SK-N-SH (cell line): Measurements from ENCODE around the gene SGO2. TPM values are rescaled to one million over a fixed set of nuclear protein-coding genes. Genes with fewer than 3 reads are reported as not detected.
"Not testable (repeated sequence)": the region's sequence is repeated elsewhere in the genome, so short reads cannot be mapped to it uniquely, and the experiment has no call there.

Experiments used
- CTCF ChIA-PET: fragments of 300-600, 350-600 bp; formaldehyde crosslinking; extraction: SDS; loops from one replicate; lab custom pipeline; 2021; lab: Yijun Ruan, JAX
- POLR2A ChIA-PET: fragments of 350-600 bp; sonication (Branson Sonifier 250); formaldehyde crosslinking; extraction: SDS; loops from one replicate; lab custom pipeline; 2020; ENCODE audit warnings: antibody characterized with exemption, inconsistent platforms; lab: Yijun Ruan, JAX
- DNase-seq: peaks from one replicate; pipeline ENCODE4 v3.0.0; 2012
- H2AFZ ChIP-seq: fragments of 200-600 bp; sonication (generic); 2 replicates; pipeline ENCODE4 v1.8.1; 2016; ENCODE audit warnings: antibody characterized with exemption, mild to moderate bottlenecking, low read depth
- H3F3A ChIP-seq: fragments of 200-600 bp; sonication (generic); replicated peaks from 2 replicates; pipeline ENCODE3; 2016; ENCODE audit warnings: antibody characterized with exemption, mild to moderate bottlenecking; ENCODE audit not compliant: insufficient read depth
- H3K27ac ChIP-seq, 2 experiments: fragments of 200-500 bp in 1 of 2; fragments of 200-600 bp in 1 of 2; sonication (Bioruptor generic) in 1 of 2; sonication (generic), shearing (Covaris generic) in 1 of 2; 2 replicates each; pipeline versions ENCODE4 v1.5.1 to v1.6.1; 2014 to 2016; ENCODE audit warnings: low read depth in 2 of 2, inconsistent platforms in 1 of 2, low read length in 1 of 2, mild to moderate bottlenecking in 1 of 2, mixed read lengths in 1 of 2
- H3K27me3 ChIP-seq: fragments of 200-600 bp; sonication (generic), shearing (Covaris generic); 2 replicates; pipeline ENCODE4 v1.6.1; 2016; ENCODE audit warnings: mixed run types; ENCODE audit not compliant: insufficient read depth
- H3K36me3 ChIP-seq, 2 experiments: fragments of 200-500 bp in 1 of 2; fragments of 200-600 bp in 1 of 2; sonication (Bioruptor generic) in 1 of 2; sonication (generic) in 1 of 2; replicated peaks in 1 of 2; 2 replicates each; pipeline versions ENCODE3 to v1.5.1; 2014 to 2016; ENCODE audit warnings: low read length in 1 of 2, mild to moderate bottlenecking in 1 of 2; ENCODE audit not compliant: insufficient read depth in 2 of 2, control insufficient read depth in 1 of 2
- H3K4me1 ChIP-seq, 2 experiments: fragments of 200-500 bp in 1 of 2; fragments of 200-600 bp in 1 of 2; sonication (Bioruptor generic) in 1 of 2; sonication (generic), shearing (Covaris generic) in 1 of 2; 2 replicates each; pipeline versions ENCODE4 v1.5.1 to v1.6.1; 2014 to 2016; ENCODE audit warnings: low read depth in 1 of 2, low read length in 1 of 2, mixed run types in 1 of 2; ENCODE audit not compliant: insufficient read depth in 2 of 2, control insufficient read depth in 1 of 2
- H3K4me2 ChIP-seq: fragments of 200-600 bp; sonication (generic), shearing (Covaris generic); 2 replicates; pipeline ENCODE4 v1.6.1; 2017; ENCODE audit warnings: mixed run types
- H3K4me3 ChIP-seq, 2 experiments: fragments of 200-500 bp in 1 of 2; fragments of 200-600 bp in 1 of 2; sonication (Bioruptor generic) in 1 of 2; sonication (generic), shearing (Covaris generic) in 1 of 2; 2 replicates each; pipeline versions ENCODE4 v1.5.1 to v1.8.1; 2014 to 2016; ENCODE audit warnings: low read depth in 2 of 2, inconsistent platforms in 1 of 2, low read length in 1 of 2, mild to moderate bottlenecking in 1 of 2, mixed read lengths in 1 of 2, moderate library complexity in 1 of 2
- H3K79me2 ChIP-seq: fragments of 200-600 bp; sonication (generic); 2 replicates; pipeline ENCODE4 v1.8.1; 2017; ENCODE audit warnings: mild to moderate bottlenecking; ENCODE audit not compliant: insufficient read depth
- H3K9ac ChIP-seq: fragments of 200-600 bp; sonication (generic); 2 replicates; pipeline ENCODE4 v1.6.1; 2017; ENCODE audit warnings: mixed run types
- H3K9me2 ChIP-seq: fragments of 200-600 bp; sonication (generic); 2 replicates; pipeline ENCODE4 v1.6.1; 2017; ENCODE audit warnings: mixed run types
- H3K9me3 ChIP-seq: fragments of 200-600 bp; sonication (generic); 2 replicates; pipeline ENCODE4 v1.6.1; 2017; ENCODE audit warnings: mixed run types, mild to moderate bottlenecking, moderate library complexity
- H4K20me1 ChIP-seq: fragments of 200-600 bp; sonication (generic); 2 replicates; pipeline ENCODE4 v1.6.1; 2017; ENCODE audit warnings: mild to moderate bottlenecking, mixed run types; ENCODE audit not compliant: insufficient read depth
- CTCF ChIP-seq: fragments of 200-600 bp; sonication (generic); IDR thresholded peaks from 2 replicates; pipeline ENCODE4 v1.6.1; 2017; ENCODE audit warnings: antibody characterized with exemption, mild to moderate bottlenecking, moderate library complexity
- EP300 ChIP-seq, 2 experiments: IDR thresholded peaks; 2 replicates each; pipeline versions ENCODE4 v1.4.0 to v1.6.1; 2012; ENCODE audit warnings: borderline replicate concordance in 1 of 2, low read depth in 1 of 2, low read length in 1 of 2
- EZH2phosphoT487 ChIP-seq: fragments of 200-600 bp; sonication (generic); IDR thresholded peaks from 2 replicates; pipeline ENCODE4 v1.6.1; 2017; ENCODE audit warnings: low read depth, mixed run types, mild to moderate bottlenecking, antibody characterized with exemption, moderate library complexity, borderline replicate concordance
- GABPA ChIP-seq: IDR thresholded peaks from 2 replicates; pipeline ENCODE4 v1.4.0; 2012; ENCODE audit warnings: low read depth, mild to moderate bottlenecking
- NRF1 ChIP-seq: IDR thresholded peaks from 2 replicates; pipeline ENCODE4 v1.6.1; 2012; ENCODE audit warnings: low read depth, mild to moderate bottlenecking, low read length
- PBX3 ChIP-seq: IDR thresholded peaks from 2 replicates; pipeline ENCODE4; 2012
- RAD21 ChIP-seq: IDR thresholded peaks from 2 replicates; pipeline ENCODE4 v1.6.1; 2012; ENCODE audit warnings: mild to moderate bottlenecking, low read length
- WGBS: methylation state at CpG from one replicate; pipeline ENCODE4 v1.1.6; 2017; ENCODE audit warnings: low lambda C conversion rate; 5-methylcytosine and 5-hydroxymethylcytosine counted together
- polyA plus RNA-seq, 3 experiments: library from polyadenylated mRNA; depleted of rRNA; stranded (reverse); fragments of >200 nt; gene quantifications; 2 replicates each; pipeline ENCODE4 v1.2.3, GENCODE V29; 2012

SGO2 gene
- polyA plus RNA-seq, 1 of the 3 experiments (the other 2 are of a cell fraction) = 2.8 TPM

- H3K36me3 ChIP-seq = peaks cover 26 to 42% of the 10 kb centered on the region in 2 experiments
- H4K20me1 ChIP-seq = no peaks in the 10 kb centered on the region
- H3K27me3 ChIP-seq = no peaks in the 10 kb centered on the region
- TF ChIP-seq NRF1 = no peak
- H3K79me2 ChIP-seq = 0 out of 2 replicates have a peak, but pooled peaks cover 5% of the 10 kb centered on the region
- H3K4me2 ChIP-seq = no peak overlapping the region
- H3K27ac ChIP-seq = no peak overlapping the region
- DNase-seq = no peak
- no peak overlapping the region for H3K9ac ChIP-seq
- no peaks in the 10 kb centered on the region for H3K9me3 ChIP-seq
- no peaks in the 10 kb centered on the region for H3F3A ChIP-seq
- H2AFZ ChIP-seq = no peak overlapping the region
- no peaks in the 10 kb centered on the region for H3K9me2 ChIP-seq
- no peak overlapping the region for H3K4me3 ChIP-seq
- ChIA-PET CTCF (no interaction called here), POLR2A (no interaction called here)
- H3K4me1 ChIP-seq = peaks cover 0 to 4% of the 10 kb centered on the region in 2 experiments; a peak in 3 of 4 replicates
Observed at GRCh38 chr2:200540793-200541192, 14.8 kb downstream of the SGO2 start.

GRCh38 chr2:200566596-200566995 is 40.6 kb downstream of the SGO2 start:
- H3K9me2 ChIP-seq, H3K4me1 ChIP-seq, H3K9ac ChIP-seq, H3K27ac ChIP-seq, H2AFZ ChIP-seq, H4K20me1 ChIP-seq, H3K27me3 ChIP-seq, POLR2A ChIA-PET, H3K4me3 ChIP-seq, H3K9me3 ChIP-seq, DNase-seq, H3F3A ChIP-seq, H3K4me2 ChIP-seq: not testable (repeated sequence)
- CTCF ChIA-PET = interaction anchor here (1.5 kb wide), 1 partner anchor 12 kb away, joined by 3 read pairs; no protein-coding TSS in a partner anchor
- H3K79me2 ChIP-seq = peaks cover 18% of the 10 kb centered on the region; the same call in 1 of the 2 replicates
- peaks cover 11 to 22% of the 10 kb centered on the region in 2 experiments for H3K36me3 ChIP-seq
- over 99% methylated on average over 12 of the region's 12 CpGs for WGBS

- H3K9ac ChIP-seq = no peak overlapping the region
- H3K79me2 ChIP-seq = peaks cover 16% of the 10 kb centered on the region; the same call in 1 of the 2 replicates
- H3K4me3 ChIP-seq = no peak overlapping the region
- H3F3A ChIP-seq = peaks cover 4% of the 10 kb centered on the region
- no peaks in the 10 kb centered on the region for H3K9me3 ChIP-seq
- H3K9me2 ChIP-seq = no peaks in the 10 kb centered on the region
- H3K27me3 ChIP-seq = no peaks in the 10 kb centered on the region
- DNase-seq = no peak
- H3K4me1 ChIP-seq = no peaks in the 10 kb centered on the region
- no peak overlapping the region for H2AFZ ChIP-seq
- H3K4me2 ChIP-seq = no peak overlapping the region
- no peak overlapping the region for H3K27ac ChIP-seq
- CTCF ChIA-PET = no interaction called here
- H4K20me1 ChIP-seq = no peaks in the 10 kb centered on the region
- H3K36me3 ChIP-seq = peaks cover 11 to 31% of the 10 kb centered on the region in 2 experiments
- no peak for TF ChIP-seq EP300 (IDR thresholded peaks at IDR 0.05; ENCODE audit: borderline replicate concordance in 1 of 2, low read depth in 1 of 2, low read length in 1 of 2)
- POLR2A ChIA-PET = no interaction called here
- 96% methylated on average over 3 of the region's 3 CpGs for WGBS
Observed at GRCh38 chr2:200567932-200568331, 41.9 kb downstream of the SGO2 start.

GRCh38 chr2:200575957-200576356 is 50.0 kb downstream of the SGO2 start:
- ChIA-PET POLR2A (no interaction called here), CTCF (no interaction called here)
- H3K4me1 ChIP-seq = no peaks in the 10 kb centered on the region
- H3K4me2 ChIP-seq = no peak overlapping the region
- 90% methylated on average over 2 of the region's 2 CpGs for WGBS
- H3K27me3 ChIP-seq = no peaks in the 10 kb centered on the region
- no peak overlapping the region for H3K27ac ChIP-seq
- H3K9me3 ChIP-seq = no peaks in the 10 kb centered on the region
- H3F3A ChIP-seq = peaks cover 4% of the 10 kb centered on the region
- no peak overlapping the region for H3K9ac ChIP-seq
- no peak overlapping the region for H2AFZ ChIP-seq
- H3K9me2 ChIP-seq = no peaks in the 10 kb centered on the region
- no peak overlapping the region for H3K4me3 ChIP-seq
- DNase-seq = no peak
- peaks cover 16 to 29% of the 10 kb centered on the region in 2 experiments for H3K36me3 ChIP-seq
- no peaks in the 10 kb centered on the region for H4K20me1 ChIP-seq
- H3K79me2 ChIP-seq = no peaks in the 10 kb centered on the region
- TF ChIP-seq RAD21 (peak; percentile 8; the same call in 1 of the 2 replicates), GABPA (no peak), CTCF (peak; percentile 57), EZH2phosphoT487 (no peak), PBX3 (no peak)
